EL (cell line): ENCODE results near the gene RHO.

Experiments
- DNase-seq: peaks from one replicate; pipeline ENCODE4 v3.0.0-alpha.2; 2016

RHO gene

GRCh38 chr3:129562803-129563202, 34.4 kb downstream of the RHO start:
- no peak for DNase-seq

GRCh38 chr3:129563332-129563731, 34.9 kb downstream of the RHO start:
- DNase-seq: no peak

GRCh38 chr3:129563850-129564535, 35.6 kb downstream of the RHO start:
- DNase-seq: no peak

GRCh38 chr3:129564981-129565644, 36.7 kb downstream of the RHO start:
- no peak for DNase-seq

- DNase-seq: no peak
These were observed 37.5 kb downstream of the RHO start for GRCh38 chr3:129565902-129566301.

- no peak for DNase-seq
These were observed 38.8 kb downstream of the RHO start for GRCh38 chr3:129567176-129567705.

GRCh38 chr3:129567939-129568338, 39.5 kb downstream of the RHO start:
- no peak for DNase-seq

GRCh38 chr3:129569856-129570255, 41.4 kb downstream of the RHO start:
- no peak for DNase-seq

GRCh38 chr3:129571605-129572547, 43.4 kb downstream of the RHO start:
- no peak for DNase-seq

- DNase-seq: no peak
These were observed 44.2 kb downstream of the RHO start for GRCh38 chr3:129572603-129573002.

- DNase-seq: no peak
These were observed 45.1 kb downstream of the RHO start for GRCh38 chr3:129573493-129573892.

- no peak for DNase-seq
These were observed 45.8 kb downstream of the RHO start for GRCh38 chr3:129574206-129574605.

- no peak for DNase-seq
These were observed 47.0 kb downstream of the RHO start for GRCh38 chr3:129575233-129575996.

- DNase-seq: no peak
These were observed 47.6 kb downstream of the RHO start for GRCh38 chr3:129575997-129576384.

- DNase-seq: no peak
These were observed 48.3 kb downstream of the RHO start for GRCh38 chr3:129576514-129577352.

GRCh38 chr3:129577366-129577765, 48.9 kb downstream of the RHO start:
- no peak for DNase-seq

- no peak for DNase-seq
These were observed 49.7 kb downstream of the RHO start for GRCh38 chr3:129577925-129578786.

GRCh38 chr3:129579991-129580390, 51.6 kb downstream of the RHO start:
- no peak for DNase-seq

- DNase-seq: no peak
These were observed 53.2 kb downstream of the RHO start for GRCh38 chr3:129581623-129582022.

GRCh38 chr3:129582799-129583198, 54.4 kb downstream of the RHO start:
- no peak for DNase-seq

- DNase-seq: no peak
These were observed 54.9 kb downstream of the RHO start for GRCh38 chr3:129583289-129583688.
